Activated CD8-positive, alpha-beta memory T cell treated with anti-CD3 and anti-CD28 coated beads for 1 hour (primary cell): ENCODE measurements around the gene POM121L2.

Experiments used
- DNase-seq, 2 donors: peaks; one replicate each; pipeline ENCODE4 v3.0.0-alpha.2; 2020; ENCODE audit warnings: low read depth in 1 of 2; ENCODE audit errors: extremely low read depth in 1 of 2

Gene POM121L2

DNA sequence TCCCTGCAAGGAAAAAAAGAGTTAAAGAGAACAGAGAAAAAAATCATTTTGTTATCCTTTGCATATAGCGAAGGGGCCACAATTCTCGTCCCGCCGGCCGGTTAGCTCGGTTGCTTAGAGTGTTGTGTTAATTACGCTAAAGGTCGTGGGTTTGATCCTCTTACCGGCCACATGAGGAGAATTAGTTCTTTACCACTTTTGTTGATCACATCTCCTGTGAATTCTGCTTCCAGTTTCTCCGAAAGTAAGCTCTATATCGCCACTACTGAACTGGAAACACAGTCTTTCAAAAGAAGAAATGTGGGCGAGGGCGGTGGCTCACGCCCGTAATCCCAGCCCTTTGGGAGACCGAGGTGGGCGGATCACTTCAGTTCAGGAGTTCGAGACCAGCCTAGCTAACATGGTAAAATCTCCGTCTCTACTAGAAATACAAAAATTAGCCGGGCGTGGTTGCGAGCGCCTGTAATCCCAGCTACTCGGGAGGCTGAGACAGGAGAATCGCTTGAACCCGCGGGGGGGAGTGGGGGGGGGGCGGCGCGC is 51.2 kb downstream of the POM121L2 start:
- no peak for DNase-seq

DNA sequence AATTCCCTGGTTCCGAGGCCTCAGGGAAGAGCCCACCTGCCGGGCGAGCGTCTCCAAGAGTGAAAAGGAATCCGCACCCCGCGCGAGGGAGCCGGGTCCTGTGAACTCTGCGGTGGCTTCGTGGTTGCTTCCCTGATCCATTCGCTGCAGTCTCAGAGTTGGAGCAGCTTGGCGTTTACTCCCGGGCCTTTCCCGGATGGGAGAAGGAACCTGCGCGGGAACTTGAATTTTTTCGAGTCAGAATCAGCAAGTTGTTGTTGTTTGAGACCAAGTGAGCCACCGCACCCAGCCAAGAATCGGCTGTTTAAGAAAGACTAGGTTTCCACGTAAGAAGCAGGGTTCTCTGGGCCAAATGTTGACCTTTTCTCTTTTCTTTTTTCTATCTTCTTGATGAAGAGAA is 51.7 kb downstream of the POM121L2 start:
- no peak for DNase-seq
